Urothelium cell line (cell line): ENCODE results near the gene APOA5.

Experiments
- DNase-seq: peaks from one replicate; pipeline ENCODE4 v3.0.0; 2011; ENCODE audit warnings: low spot score, mixed read lengths
- FAIRE-seq: peaks from 2 replicates; lab custom pipeline; 2011; peaks lifted over from hg19 to GRCh38; lab: Jason Lieb, UNC

APOA5 gene

GRCh38 chr11:116828632-116829524, 37.2 kb upstream of the APOA5 start:
- FAIRE-seq (no peak), DNase-seq (no peak)

GRCh38 chr11:116827461-116827860, 35.8 kb upstream of the APOA5 start:
- DNase-seq (no peak), FAIRE-seq (no peak)

GRCh38 chr11:116826751-116827431, 35.2 kb upstream of the APOA5 start:
- DNase-seq (no peak), FAIRE-seq (no peak)

GRCh38 chr11:116825854-116826750, 34.4 kb upstream of the APOA5 start:
- FAIRE-seq = no peak
- DNase-seq = no peak

- FAIRE-seq = no peak
Measured at GRCh38 chr11:116825434-116825833, 33.8 kb upstream of the APOA5 start.

GRCh38 chr11:116823031-116823843, 31.6 kb upstream of the APOA5 start, which contains the start of gene APOA4:
APOA4 (minus strand) TSS chr11:116823304; CDS start chr11:116823191, 113 bp downstream.
- no peak for FAIRE-seq
- DNase-seq = no peak

More at GRCh38 chr11:116825434-116825833, 33.8 kb upstream of the APOA5 start:
- no peak for DNase-seq

- FAIRE-seq (no peak), DNase-seq (no peak)
Measured at GRCh38 chr11:116822575-116822974, 30.9 kb upstream of the APOA5 start.

GRCh38 chr11:116821050-116821918, 29.6 kb upstream of the APOA5 start:
- DNase-seq = no peak
- no peak for FAIRE-seq

GRCh38 chr11:116819049-116819448, 27.4 kb upstream of the APOA5 start:
- FAIRE-seq (no peak), DNase-seq (no peak)

GRCh38 chr11:116814502-116814901, 22.8 kb upstream of the APOA5 start:
- FAIRE-seq = no peak
- DNase-seq = no peak

GRCh38 chr11:116813781-116814471, 22.2 kb upstream of the APOA5 start:
- DNase-seq = no peak
- FAIRE-seq = no peak

GRCh38 chr11:116813170-116813569, 21.5 kb upstream of the APOA5 start:
- FAIRE-seq = no peak
- DNase-seq = no peak

- DNase-seq (no peak), FAIRE-seq (no peak)
Measured at GRCh38 chr11:116812109-116812508, 20.4 kb upstream of the APOA5 start.

- no peak for FAIRE-seq
Measured at GRCh38 chr11:116811194-116811593, 19.5 kb upstream of the APOA5 start.

GRCh38 chr11:116808262-116809175, 16.8 kb upstream of the APOA5 start:
- FAIRE-seq (no peak), DNase-seq (no peak)

More at GRCh38 chr11:116811194-116811593, 19.5 kb upstream of the APOA5 start:
- no peak for DNase-seq

GRCh38 chr11:116807601-116808261, 16.1 kb upstream of the APOA5 start:
- FAIRE-seq (no peak), DNase-seq (no peak)

GRCh38 chr11:116804001-116804400, 12.3 kb upstream of the APOA5 start:
- DNase-seq = no peak

More at GRCh38 chr11:116804001-116804400, 12.3 kb upstream of the APOA5 start:
- FAIRE-seq = no peak
